Superior temporal gyrus (tissue), 1 donor: ENCODE results near the gene TXK.

ENCODE experiments used
- DNase-seq: peaks from one replicate; pipeline ENCODE4 v3.0.0-alpha.2; 2016; ENCODE audit errors: extremely low spot score

TXK gene

DNA sequence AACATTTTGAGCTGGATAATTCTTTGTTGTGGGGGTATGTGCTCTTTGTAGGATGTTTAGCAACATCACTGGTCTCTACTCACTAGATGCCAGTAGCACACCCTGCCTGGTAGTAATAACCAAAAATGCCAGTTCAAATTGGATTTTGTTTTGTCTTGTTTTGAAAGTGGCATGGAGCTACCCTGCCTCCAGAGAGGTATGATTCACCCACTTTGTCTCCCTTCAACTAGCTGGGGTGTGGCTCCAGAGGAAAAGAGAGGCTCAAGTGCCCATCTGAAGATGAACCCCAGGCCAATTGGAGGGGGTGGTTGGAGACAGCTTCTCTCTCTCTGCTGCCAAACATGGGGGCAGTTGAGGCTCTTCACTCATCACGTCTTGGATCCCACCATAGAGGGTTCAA, 83.0 kb downstream of the TXK start:
- no peak for DNase-seq

DNA sequence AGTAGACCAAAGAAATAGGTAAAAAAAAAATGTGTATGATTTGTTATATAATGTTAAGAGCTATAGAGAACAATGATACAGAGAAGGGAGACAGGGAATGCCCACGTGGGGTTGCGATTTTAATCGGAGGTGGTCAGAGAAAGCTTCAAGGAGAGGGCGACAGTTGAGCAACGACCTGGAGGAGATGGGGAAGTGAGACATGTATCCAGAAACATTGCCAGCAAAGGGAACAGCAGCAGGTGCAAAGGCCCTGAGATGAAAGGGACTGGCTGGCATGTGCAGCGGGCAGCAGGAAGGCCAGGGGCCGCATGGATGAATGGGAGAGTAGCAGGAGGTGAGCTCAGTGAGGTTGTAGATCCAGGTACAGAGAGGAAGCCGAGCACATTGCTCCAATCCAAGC, 84.6 kb downstream of the TXK start:
- no peak for DNase-seq

DNA sequence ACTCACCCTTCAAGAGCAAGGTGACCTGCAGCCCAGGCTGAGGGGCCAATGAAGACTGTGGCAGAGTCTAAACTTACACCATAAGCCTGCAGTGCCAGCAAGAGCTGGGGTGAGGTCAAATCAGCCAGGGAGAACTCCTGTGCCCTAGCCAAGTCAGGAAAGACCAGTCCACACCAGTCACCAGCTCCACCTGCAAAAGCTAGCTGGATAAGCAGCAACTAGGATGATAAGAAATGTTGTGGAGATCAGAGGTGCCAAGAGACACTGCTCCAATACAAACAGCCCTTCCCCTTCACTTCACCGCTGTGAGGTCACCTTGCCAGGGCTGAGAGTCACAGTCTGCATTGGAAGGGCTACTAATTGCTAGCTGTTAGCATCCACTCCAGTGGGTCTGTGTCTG, 86.2 kb downstream of the TXK start:
- no peak for DNase-seq

DNA sequence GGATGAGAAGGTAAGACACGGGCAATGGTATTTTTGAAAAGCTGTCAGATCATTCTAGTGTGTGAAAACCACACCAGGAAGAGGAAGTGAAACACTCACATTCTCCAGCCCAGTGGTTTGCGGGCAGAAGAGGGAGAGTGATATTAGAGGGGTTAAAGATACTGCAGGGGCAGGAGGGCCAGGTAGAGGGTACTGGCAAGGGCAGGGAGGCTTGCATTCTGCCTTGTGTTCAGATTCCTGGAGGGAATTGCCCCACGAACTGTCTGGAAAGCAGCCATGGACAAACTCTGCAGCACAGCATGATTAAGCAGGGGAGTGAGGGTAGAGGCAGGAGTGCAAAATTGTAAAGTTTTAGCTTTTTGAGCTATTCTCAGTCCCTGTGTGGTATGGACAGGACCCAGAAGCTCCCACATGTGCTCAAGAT, 86.6 kb downstream of the TXK start:
- DNase-seq: no peak

DNA sequence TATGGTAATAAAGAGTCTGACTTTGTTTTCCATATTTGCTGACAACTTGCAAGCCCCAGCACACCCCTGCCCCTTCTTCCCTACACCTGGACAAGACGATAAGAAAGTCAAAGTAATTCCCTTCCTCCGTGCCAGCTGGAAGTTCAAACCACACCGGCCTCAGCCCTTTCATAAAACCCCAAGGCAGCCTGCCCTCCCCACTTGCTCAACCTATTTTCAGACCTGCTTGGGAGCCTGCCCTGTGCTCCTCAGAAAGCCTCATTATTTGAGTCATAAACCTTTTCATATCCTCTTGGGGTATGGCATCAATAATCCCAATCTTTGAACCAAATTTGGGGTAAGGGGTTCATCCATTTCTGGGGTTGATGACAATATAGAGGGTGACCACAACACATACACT, 88.0 kb downstream of the TXK start:
- no peak for DNase-seq

DNA sequence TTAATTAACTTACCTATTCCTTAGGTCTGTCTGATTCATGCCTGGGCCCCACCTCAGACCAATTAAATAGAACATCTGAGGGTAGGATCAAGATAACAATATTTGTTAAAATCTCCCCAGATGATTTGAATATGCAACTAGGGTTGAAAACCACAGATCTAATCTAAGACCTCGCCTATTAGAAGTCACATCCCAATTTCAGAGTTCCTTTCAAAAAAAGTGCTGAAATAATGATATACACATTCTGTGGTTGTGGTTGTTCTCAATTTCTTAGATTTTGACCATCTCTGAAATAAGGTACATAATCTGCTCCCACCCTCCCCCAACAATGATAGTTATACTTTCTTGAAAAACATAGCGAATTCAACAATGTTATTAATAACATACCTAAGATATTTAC, 89.8 kb downstream of the TXK start:
- no peak for DNase-seq

DNA sequence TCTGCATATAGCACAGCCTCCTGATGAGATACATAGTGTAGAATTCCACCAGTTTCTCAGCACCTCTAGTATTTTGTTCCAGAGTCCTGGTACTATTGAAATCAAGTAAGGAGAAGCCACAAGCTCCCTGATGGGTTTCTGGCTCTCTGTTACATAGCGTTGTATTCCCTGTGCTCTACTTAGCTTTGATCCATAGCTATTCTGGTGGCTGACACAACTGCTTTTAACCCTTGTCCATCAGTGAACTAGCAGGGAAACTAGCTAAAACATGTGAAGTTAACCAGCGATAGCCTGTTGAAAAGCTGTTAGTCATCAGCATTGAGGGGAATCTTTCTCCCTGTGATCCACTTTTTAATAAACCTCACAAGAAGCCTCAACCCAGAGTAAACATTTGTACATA, 90.5 kb downstream of the TXK start:
- DNase-seq: no peak

DNA sequence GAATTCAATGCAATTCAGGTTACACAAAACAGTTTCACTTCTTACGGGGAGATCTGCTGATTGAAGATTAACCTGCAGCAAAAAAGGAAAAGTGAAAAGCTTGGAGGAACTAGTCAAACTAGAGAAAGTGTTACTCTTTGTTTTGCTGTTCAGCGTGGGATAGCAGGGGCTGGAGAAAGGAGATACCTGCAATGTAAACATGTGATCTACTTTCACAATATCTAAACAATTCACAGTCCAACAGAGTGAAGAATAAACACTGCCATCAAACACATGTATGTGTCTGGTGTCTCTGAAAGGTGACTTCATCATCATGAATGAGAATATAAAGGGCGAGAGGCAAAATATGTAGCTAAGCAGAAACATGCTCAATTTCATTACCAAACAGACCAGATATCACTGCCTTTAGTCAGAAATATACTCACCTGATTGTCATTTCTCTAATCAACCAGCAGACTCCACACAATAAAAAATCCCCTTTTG, 91.0 kb downstream of the TXK start:
- no peak for DNase-seq

DNA sequence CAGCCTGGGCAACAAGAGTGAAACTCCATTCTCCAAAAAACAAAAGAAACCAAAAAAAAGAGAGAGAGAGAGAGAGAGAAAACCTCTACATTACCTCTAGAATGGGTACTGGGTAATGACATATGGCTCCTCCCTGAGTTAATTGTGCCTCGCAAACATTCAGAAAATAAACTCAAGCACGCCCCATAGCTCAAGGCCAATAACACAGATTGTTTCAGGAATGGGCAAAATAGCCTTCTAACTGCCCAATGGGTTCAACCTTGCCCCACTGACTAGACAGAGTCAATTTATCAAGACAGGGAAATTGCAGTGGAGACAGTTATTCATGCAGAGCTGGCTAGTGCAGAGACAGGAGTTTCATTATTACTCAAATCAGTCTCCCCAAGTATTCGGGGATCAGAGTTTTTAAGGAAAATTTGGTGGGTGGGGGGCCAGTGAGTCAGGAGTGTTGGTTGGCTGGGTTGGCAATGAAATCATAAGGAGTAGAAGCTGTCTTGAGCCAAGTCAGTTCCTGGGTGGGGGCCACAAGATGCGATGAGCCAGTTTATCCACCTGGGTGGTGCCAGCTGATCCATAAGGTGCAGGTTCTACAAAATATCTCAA, 92.4 kb downstream of the TXK start:
- no peak for DNase-seq

DNA sequence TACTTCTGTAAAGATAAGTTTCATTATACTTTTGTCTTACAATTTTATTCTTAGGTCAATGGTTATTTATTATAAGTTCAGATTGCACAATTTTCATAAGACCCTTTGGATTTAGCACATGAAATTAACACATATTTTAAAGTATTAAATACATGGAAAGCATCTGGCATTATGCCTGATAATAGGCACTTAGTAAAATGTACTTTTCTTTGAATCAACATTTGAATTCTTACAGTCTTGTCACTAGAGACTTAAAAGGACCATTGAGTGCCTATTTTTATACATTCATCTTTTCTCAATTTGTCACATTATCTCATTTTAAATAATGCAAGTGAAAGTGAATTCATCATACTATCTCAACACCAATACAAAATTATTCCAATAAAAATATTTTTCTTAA, 94.5 kb downstream of the TXK start:
- no peak for DNase-seq

DNA sequence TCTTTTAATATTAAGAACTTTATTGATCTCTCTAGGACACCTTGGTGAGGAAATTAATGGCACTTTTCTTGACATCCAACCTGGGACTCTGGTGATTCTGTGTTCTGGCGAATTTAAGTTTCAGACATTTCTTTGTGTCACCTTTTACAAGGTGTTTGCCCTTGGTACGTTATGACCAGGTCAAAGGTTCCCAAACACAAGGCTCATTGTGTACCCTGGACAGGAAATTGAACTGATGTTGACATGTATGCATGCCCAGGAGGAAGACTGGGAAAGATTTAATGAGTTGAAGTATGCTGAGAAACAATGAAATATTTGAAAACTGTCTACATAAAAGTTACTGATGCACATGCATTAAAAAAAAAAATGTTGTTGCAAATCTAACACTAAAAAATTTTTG, 95.4 kb downstream of the TXK start:
- DNase-seq: no peak

DNA sequence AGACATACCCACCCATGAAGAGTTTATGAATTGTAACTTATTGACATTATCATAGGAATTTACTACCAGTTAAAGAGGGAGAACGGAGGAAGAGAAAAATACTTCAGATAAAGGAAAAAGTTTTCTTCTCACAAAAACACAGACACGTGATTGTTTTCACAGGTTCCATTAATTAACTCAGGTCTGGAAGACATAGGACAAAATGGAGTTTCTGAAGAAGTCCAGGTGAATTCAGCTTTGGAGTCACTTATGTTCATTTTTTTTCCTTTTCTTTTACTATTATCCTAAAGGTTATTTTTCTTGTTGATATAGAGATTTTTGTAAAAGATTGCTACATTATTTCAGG, 97.0 kb downstream of the TXK start:
- no peak for DNase-seq

DNA sequence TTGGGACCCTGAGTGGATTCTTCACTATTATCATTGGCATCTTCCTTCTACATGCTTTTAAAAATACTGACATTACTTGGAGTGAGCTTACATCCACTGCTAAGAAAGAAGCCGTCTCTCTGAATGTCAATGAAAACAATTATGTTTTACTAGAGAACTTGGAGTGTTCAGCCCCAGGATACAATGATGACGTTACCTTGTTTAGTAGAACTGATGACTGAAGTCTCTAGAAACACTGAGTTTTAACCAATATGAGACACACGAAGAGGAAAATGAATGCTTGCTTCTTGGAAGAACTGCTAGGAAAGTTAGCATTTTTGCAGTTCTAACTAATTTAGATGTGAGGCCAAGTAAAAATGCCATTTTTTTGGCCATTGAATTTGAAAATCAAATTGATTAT, 98.1 kb downstream of the TXK start:
- no peak for DNase-seq

DNA sequence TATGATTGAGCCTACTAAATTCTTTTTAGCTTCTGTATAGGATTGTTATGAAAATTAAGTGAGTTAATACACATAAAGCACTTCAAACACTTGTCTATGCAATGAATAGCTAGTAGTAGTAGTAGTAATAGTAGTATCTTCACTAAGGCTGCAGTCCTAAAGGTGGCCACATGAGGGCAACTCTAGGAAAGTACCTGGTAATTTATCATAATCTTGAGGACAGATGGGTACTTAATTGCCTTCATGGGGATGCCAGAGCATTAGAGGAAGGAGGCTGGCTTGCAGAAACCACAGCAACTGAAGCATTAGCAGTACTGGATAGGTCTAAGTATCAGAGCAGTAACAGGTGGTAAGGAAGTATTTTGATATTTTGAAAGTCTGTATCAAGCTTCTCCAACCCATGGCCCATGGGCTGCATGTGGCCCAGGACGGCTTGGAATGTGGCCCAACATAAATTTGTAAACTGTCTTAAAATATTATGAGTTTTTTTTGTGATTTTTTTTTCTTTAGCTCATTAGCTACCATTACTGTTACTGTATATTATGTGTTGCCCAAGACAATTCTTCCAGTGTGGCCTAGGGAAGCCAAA, 100.1 kb downstream of the TXK start:
- DNase-seq: no peak

DNA sequence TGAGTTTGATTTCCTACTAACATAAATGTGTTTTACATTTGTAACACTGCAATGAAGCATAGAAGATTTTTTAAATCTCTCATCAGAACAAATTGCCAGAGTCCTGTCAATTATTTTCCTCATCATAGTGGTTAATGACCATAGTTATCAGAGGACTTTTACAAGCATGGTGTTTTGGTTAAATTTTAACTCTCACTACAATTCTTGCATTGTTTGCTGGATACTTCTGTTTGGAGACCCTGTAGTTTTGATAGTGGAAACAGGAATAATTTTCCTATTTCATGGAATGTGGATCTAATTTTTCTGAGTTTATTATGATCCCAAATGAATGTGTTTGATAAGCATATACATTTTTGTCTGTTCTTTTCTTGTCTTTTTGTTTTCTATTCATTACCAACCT, 100.6 kb downstream of the TXK start:
- DNase-seq: no peak

DNA sequence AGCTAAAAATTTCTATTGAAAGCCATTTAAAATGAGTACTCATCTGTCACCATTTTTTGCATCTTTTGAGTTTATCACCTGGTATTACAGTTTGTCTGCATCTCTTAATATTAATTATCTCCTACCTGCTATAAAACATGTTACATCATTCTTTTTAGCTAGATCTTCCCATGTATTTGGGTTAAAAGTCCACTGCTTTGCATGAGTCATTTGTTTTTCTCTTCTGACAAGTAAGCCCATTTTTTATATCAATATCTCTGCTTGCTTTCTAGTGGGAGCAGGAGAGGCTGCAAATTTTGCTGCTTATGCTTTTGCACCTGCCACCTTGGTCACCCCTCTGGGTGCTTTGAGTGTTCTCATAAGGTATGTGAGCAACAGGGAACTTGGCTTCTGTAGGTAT, 101.3 kb downstream of the TXK start:
- no peak for DNase-seq

DNA sequence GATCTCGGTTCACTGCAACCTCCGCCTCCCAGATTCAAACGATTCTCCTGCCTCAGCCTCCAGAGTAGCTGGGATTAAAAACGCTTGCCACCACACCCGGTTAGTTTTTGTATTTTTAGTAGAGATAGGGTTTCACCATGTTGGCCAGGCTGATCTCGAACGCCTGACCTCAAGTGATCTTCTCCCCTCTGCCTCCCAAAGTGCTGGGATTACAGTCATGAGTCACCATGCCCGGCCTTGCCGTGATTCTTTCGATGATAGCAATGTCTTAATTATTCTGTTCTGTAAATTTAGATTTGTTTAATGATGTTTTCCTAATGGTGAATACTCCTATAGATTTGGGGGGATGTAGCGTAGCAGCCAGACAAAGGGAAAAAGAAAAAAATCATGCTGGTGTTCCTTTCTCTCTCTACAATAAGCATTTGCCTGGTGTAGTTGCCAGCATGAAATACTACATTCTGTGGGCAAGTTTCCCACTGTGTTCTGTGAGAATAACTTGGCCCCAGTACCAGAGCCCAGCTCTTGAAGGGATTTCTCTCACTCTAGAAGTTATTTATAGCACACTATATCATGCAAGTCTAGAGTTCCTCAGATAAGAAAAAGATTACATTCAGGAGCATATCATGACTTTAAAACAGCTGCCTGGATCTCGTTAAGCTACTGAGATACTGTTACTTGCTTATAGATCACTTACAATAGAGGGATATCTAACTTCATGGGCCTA, 102.1 kb downstream of the TXK start:
- DNase-seq: peak; percentile 61

DNA sequence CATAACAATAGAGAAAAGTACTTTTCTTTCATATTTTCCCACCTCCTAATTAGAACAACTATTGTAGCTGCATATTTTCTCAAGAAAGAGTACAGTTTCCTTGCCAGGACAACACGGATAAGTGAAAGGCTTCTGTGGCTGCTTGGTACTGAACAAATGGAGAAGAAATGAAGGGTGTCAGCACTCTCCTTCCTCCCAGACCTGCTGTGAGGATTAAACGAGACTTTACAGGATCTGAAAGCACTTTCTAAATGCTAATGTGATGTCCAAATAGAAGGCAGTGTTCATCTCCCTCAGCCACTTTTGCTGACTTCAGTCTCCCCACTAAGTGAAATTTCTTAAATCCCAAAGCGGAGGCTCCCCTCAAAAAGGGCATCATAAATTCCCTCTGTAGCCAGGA, 103.6 kb downstream of the TXK start:
- no peak for DNase-seq

DNA sequence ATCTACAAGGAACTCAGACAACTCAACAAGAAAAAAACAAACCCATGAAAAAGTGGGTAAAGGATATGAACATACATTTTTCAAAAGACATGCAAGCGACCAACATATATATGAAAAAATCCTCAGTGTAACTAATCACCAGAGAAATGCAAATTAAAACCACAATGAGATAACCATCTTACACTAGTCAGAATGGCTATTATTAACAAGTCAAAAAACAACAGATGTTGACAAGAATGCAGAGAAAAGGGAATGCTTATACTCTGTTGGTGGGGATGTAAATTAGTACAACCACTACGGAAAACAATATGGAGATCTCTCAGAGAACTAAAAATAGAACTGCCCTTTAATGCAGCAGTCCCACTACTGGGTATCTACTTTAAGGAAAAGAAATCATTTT, 105.4 kb downstream of the TXK start:
- no peak for DNase-seq

DNA sequence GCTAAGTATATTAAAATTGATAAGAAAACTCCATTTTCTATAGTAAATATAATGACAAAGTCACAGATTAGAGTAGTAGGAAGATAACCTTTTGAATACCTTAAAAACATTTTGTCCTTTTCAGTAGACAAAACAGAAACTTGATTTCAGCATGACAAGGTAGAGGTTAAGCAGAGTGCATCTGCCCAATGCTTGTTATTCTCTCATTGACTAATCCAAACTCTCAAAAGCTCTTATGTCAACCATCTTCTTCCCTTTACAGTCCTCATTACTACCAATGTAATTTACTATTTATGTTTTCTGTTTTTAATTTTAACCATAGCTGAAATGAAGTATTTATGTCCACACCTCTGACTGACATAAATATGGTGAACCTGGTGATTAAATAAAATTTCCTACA, 106.4 kb downstream of the TXK start:
- DNase-seq: no peak

DNA sequence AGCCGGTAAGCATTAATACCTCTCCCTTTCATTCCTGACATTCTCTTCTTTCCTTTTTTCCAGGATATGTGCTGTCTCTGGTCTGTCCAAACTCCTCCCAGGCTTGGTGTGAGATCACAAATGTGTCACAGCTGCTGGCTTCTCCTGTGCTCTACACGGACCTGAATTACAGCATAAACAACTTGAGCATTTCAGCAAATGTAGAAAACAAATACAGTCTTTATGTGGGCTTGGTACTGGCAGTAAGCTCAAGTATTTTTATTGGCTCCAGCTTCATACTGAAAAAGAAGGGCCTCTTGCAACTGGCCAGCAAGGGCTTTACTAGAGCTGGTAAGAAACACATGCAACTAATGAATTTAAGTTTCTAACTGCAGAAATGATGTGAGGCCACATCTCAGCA, 109.0 kb downstream of the TXK start:
- no peak for DNase-seq

DNA sequence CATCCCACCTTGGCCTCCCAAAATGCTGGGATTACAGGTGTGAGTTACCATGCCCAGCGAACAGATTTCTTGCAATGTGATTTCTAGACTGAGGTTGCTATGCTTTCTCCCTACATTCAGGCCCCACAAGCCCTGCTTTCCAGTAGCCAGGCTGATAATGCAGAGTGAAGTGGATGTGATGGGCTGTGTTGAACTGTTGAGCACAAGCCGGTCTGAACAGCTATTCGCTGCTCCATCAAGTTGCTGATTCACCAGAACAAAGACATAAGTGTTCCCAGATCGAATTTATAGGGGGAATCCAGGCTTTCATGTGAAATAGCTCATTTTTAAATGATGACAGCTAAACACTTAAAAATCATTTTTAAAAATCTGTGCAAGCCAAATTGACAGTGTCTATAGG, 109.5 kb downstream of the TXK start:
- DNase-seq: no peak

DNA sequence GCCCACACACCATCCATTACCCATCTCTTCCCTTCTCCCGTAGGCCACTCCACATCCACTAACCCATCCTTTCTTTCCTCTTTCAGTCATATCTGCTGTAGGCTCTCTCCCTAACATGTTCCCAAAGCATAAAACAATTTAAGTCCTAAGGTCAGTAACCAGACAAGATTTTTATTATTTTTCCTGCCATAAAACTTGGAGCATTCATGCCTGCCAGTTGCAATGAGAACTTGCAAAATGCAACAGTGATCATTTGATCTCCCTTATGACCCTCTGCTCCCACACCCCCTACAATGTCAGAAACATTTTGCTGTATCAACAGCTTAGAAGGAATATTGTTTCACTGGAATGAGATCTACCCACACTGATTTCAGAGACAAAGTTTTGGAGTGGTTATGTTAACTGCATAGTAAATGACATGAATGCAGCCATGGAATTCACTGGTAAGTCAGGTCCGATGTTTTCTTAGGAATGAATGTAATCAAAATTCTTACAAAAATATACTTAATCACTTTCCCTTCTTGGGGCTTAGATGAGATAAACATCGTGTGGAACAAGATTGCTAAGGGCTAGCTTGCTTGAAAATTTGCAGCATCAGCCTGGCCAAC, 111.8 kb downstream of the TXK start:
- DNase-seq: no peak
